IMR-90 (cell line): ENCODE data around the gene SF3A2. TPM values are rescaled to one million over a fixed set of nuclear protein-coding genes. Genes with fewer than 3 reads are reported as not detected.
A peak's percentile ranks its signal among the peaks of the same experiment; 100 is the strongest.

Experiments
- ATAC-seq: fragments of 200-7000 bp; cut with Tn5 transposase; 2 replicates; pipeline ENCODE4 v1.9.1; 2020; ENCODE audit warnings: low read depth, mild to moderate bottlenecking, moderate library complexity
- BruUV-seq: library from RNA; stranded (reverse); fragments of 400-500 nt; replicated peaks from 2 replicates; lab custom pipeline; 2021; lab: Mats Ljungman, UMichigan
- CTCF ChIA-PET: fragments of 300-600 bp; formaldehyde crosslinking; extraction: SDS; loops from one replicate; lab custom pipeline; 2021; ENCODE audit warnings: antibody characterized with exemption; lab: Yijun Ruan, JAX
- POLR2A ChIA-PET: fragments of 300-600 bp; sonication (Branson Sonifier 250); formaldehyde crosslinking; loops from one replicate; lab custom pipeline; 2022; ENCODE audit warnings: antibody characterized with exemption; ENCODE audit not compliant: unreplicated experiment; lab: Charles Lee
- DNase-seq: peaks from one replicate; pipeline ENCODE4 v3.0.0; 2013
- H2AFZ ChIP-seq: replicated peaks from 2 replicates; pipeline ENCODE3; 2013; ENCODE audit warnings: low read length, mild to moderate bottlenecking; ENCODE audit not compliant: poor library complexity
- H2AK5ac ChIP-seq: 2 replicates; pipeline ENCODE4 v1.6.1; 2013; ENCODE audit warnings: low read depth, low read length, inconsistent platforms
- H2AK9ac ChIP-seq: replicated peaks from 2 replicates; pipeline ENCODE3; 2013; ENCODE audit warnings: mild to moderate bottlenecking, low read depth, low read length, moderate library complexity; ENCODE audit not compliant: poor library complexity
- H2BK120ac ChIP-seq: 2 replicates; pipeline ENCODE4 v1.6.1; 2013; ENCODE audit warnings: low read depth, low read length, inconsistent platforms
- H2BK15ac ChIP-seq: 3 replicates; pipeline ENCODE4 v1.6.1; 2013; ENCODE audit warnings: low read depth, low read length, inconsistent platforms
- H2BK20ac ChIP-seq: 2 replicates; pipeline ENCODE4 v1.6.1; 2013; ENCODE audit warnings: low read depth, mild to moderate bottlenecking, inconsistent platforms, low read length, moderate library complexity
- H2BK5ac ChIP-seq: 2 replicates; pipeline ENCODE4 v1.6.1; 2013; ENCODE audit warnings: mild to moderate bottlenecking, low read depth, low read length, inconsistent platforms; ENCODE audit not compliant: poor library complexity, severe bottlenecking
- H3K14ac ChIP-seq: replicated peaks from 2 replicates; pipeline ENCODE4 v1.6.1; 2013; ENCODE audit warnings: low read depth, low read length, inconsistent platforms
- H3K18ac ChIP-seq: 2 replicates; pipeline ENCODE4 v1.6.1; 2013; ENCODE audit warnings: low read depth, low read length, control low read depth
- H3K23ac ChIP-seq: 2 replicates; pipeline ENCODE4 v1.6.1; 2013; ENCODE audit warnings: low read depth, low read length, inconsistent platforms
- H3K27ac ChIP-seq: 2 replicates; pipeline ENCODE4 v1.5.1; 2013; ENCODE audit warnings: mild to moderate bottlenecking, control low read depth, low read length; ENCODE audit not compliant: insufficient read depth
- H3K27me3 ChIP-seq: 2 replicates; pipeline ENCODE4 v1.6.1; 2013; ENCODE audit warnings: low read length; ENCODE audit not compliant: control insufficient read depth, insufficient read depth
- H3K36me3 ChIP-seq: 2 replicates; pipeline ENCODE4 v1.6.1; 2013; ENCODE audit warnings: low read length, mixed read lengths; ENCODE audit not compliant: control insufficient read depth, insufficient read depth
- H3K4ac ChIP-seq: 2 replicates; pipeline ENCODE4 v1.6.1; 2013; ENCODE audit warnings: low read depth, low read length, inconsistent platforms
- H3K4me1 ChIP-seq: 2 replicates; pipeline ENCODE4 v1.6.1; 2013; ENCODE audit warnings: low read length, mixed read lengths; ENCODE audit not compliant: control insufficient read depth, insufficient read depth
- H3K4me2 ChIP-seq: 2 replicates; pipeline ENCODE4 v1.6.1; 2013; ENCODE audit warnings: low read depth, mild to moderate bottlenecking, control low read depth, low read length, moderate library complexity
- H3K4me3 ChIP-seq: 2 replicates; pipeline ENCODE4 v1.5.1; 2013; ENCODE audit warnings: low read depth, mild to moderate bottlenecking, control low read depth, low read length, moderate library complexity; ENCODE audit not compliant: insufficient read depth
- H3K56ac ChIP-seq: 2 replicates; pipeline ENCODE4 v1.6.1; 2013; ENCODE audit warnings: low read length, inconsistent platforms; ENCODE audit not compliant: insufficient read depth; ENCODE audit errors: extremely low read depth
- H3K79me1 ChIP-seq, 2 experiments: 2 replicates each; pipeline ENCODE4 v1.6.1; 2013; ENCODE audit warnings: low read length in 2 of 2, inconsistent platforms in 1 of 2, low read depth in 1 of 2
- H3K9ac ChIP-seq: 2 replicates; pipeline ENCODE4 v1.6.1; 2013; ENCODE audit warnings: low read depth, low read length, control low read depth
- H3K9me1 ChIP-seq: 2 replicates; pipeline ENCODE4 v1.6.1; 2013; ENCODE audit warnings: low read length, inconsistent platforms; ENCODE audit not compliant: insufficient read depth
- H3K9me3 ChIP-seq: 2 replicates; pipeline ENCODE4 v1.6.1; 2013; ENCODE audit warnings: low read length; ENCODE audit not compliant: control insufficient read depth, insufficient read depth
- H4K20me1 ChIP-seq: 2 replicates; pipeline ENCODE4 v1.6.1; 2013; ENCODE audit warnings: low read length, inconsistent platforms; ENCODE audit not compliant: insufficient read depth
- H4K5ac ChIP-seq: 2 replicates; pipeline ENCODE4 v1.6.1; 2013; ENCODE audit warnings: mild to moderate bottlenecking, low read depth, low read length, control low read depth
- H4K8ac ChIP-seq, 2 experiments: 2 replicates each; pipeline ENCODE4 v1.6.1; 2013; ENCODE audit warnings: low read depth in 2 of 2, low read length in 2 of 2, control low read depth in 1 of 2, inconsistent platforms in 1 of 2
- H4K91ac ChIP-seq: 2 replicates; pipeline ENCODE4 v1.6.1; 2013; ENCODE audit warnings: low read depth, low read length, inconsistent platforms; ENCODE audit not compliant: insufficient read depth
- BHLHE40 ChIP-seq: fragments of 150-350 bp; IDR thresholded peaks from 2 replicates; pipeline ENCODE4 v1.6.1; 2016; ENCODE audit warnings: mild to moderate bottlenecking, low read depth, low read length
- NFE2L2 ChIP-seq: fragments of 150-350 bp; IDR thresholded peaks from 2 replicates; pipeline ENCODE4 v1.6.1; 2016; ENCODE audit warnings: low read depth, mild to moderate bottlenecking, low read length
- WGBS, 2 experiments: methylation state at CpG; one replicate each; pipeline versions ENCODE4 v1.1.5 to v1.1.7; 2013; ENCODE audit warnings: missing lambda C conversion rate in 2 of 2; ENCODE audit not compliant: insufficient read length in 1 of 2; ENCODE audit errors: extremely low coverage in 2 of 2; 5-methylcytosine and 5-hydroxymethylcytosine counted together
- dilution Hi-C: fragments of 300-500 bp; cut with HindIII; formaldehyde crosslinking; loops from one replicate; pipeline ENCODE4 v1.14.3; 2018; ENCODE audit warnings: low sequenced_read_pairs; ENCODE audit not compliant: unreplicated experiment
- in situ Hi-C: fragments of 300-500 bp; cut with MboI; formaldehyde crosslinking; loops from 3 replicates; pipeline ENCODE4 v1.14.3; 2019; ENCODE audit warnings: low sequenced_read_pairs, inconsistent platforms, mixed read lengths
- intact Hi-C: fragments of 100-400 bp; cut with micrococcal nuclease; formaldehyde crosslinking; loops from 2 replicates; pipeline ENCODE4 v1.10.0; 2022
- polyA plus RNA-seq, 3 experiments: library from polyadenylated mRNA; depleted of rRNA; stranded (reverse); fragments of >200 nt; gene quantifications; 2 replicates each; pipeline ENCODE4 v1.2.3, GENCODE V29; 2012; ENCODE audit warnings: low replicate concordance in 1 of 3
- total RNA-seq: library from RNA; depleted of rRNA; stranded (reverse); fragments of >200 nt; gene quantifications from 2 replicates; pipeline ENCODE4 v1.2.3, GENCODE V29; 2012
- TF ChIP-seq, protein P1 (sequence below): fragments of 150-350 bp; IDR thresholded peaks from 2 replicates; pipeline ENCODE4 v1.6.1; 2016; ENCODE audit warnings: low read depth, mild to moderate bottlenecking, low read length, moderate library complexity, borderline replicate concordance

Gene SF3A2
- total and polyA plus RNA-seq, 2 of the 4 experiments (the other 2 are of a cell fraction) = 4.8 to 34.5 TPM

DNA sequence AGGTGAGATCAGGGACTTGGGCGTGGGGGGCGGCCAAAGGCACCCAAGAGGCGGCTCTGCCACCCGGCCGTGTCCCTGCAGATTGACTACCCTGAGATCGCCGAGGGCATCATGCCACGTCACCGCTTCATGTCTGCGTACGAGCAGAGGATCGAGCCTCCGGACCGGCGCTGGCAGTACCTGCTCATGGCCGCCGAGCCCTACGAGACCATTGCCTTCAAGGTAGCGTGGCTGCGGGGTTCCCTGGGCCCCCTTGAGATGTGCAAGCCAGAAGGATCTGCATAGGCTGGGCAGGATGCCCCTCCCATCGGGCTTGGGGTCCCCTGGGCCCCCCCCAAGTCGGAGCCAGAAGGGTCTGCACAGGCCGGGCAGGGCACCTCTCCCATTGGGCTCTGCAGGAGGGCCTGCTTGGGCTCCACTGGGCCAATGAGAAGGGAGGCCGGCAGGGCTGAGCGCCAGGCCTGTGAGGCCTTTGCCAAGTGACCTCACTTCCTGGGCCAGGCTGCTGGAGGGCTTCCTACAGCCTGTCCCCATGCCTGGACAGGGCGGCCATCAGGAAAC is 10.3 kb downstream of the SF3A2 start:
- Histone ChIP-seq H3K36me3 (peaks cover 57% of the 10 kb centered on the region), H2AK9ac (no peak overlapping the region), H3K14ac (no peak overlapping the region), H3K9me1 (no peaks in the 10 kb centered on the region), H3K56ac (no peak overlapping the region), H3K4me2 (no peak overlapping the region), H3K4me1 (no peaks in the 10 kb centered on the region), H2AFZ (no peak overlapping the region), H3K79me1 (peaks cover 4 to 34% of the 10 kb centered on the region in 2 experiments; a peak in 2 of 4 replicates), H3K27me3 (peaks cover 14% of the 10 kb centered on the region), H2BK20ac (no peak overlapping the region), H2BK15ac (no peak overlapping the region), H4K5ac (no peak overlapping the region), H3K9me3 (no peaks in the 10 kb centered on the region), H3K9ac (no peak overlapping the region), H4K91ac (no peak overlapping the region), H4K8ac (no peak overlapping the region), H2BK5ac (no peak overlapping the region), H3K23ac (no peak overlapping the region), H3K27ac (no peak overlapping the region), H3K18ac (no peak overlapping the region), H3K4ac (no peak overlapping the region), H3K4me3 (no peak overlapping the region), H2BK120ac (no peak overlapping the region), H4K20me1 (peaks cover 70% of the 10 kb centered on the region), H2AK5ac (no peak overlapping the region)
- ATAC-seq (peak; percentile 63), DNase-seq (peak; percentile 35)
- in situ Hi-C loops (no loop called here), dilution Hi-C loops (no loop called here), intact Hi-C loops (no loop called here)
- BruUV-seq = no TSS peak
- WGBS, 2 experiments = 83% methylated on average over 23 of the region's 26 CpGs; no CpG with 5 or more reads in 1 of the 2 experiments
- ChIA-PET POLR2A (no interaction called here), CTCF (no interaction called here)
- TF ChIP-seq BHLHE40 (no peak), NFE2L2 (no peak)
- TF ChIP-seq, protein P1, sequence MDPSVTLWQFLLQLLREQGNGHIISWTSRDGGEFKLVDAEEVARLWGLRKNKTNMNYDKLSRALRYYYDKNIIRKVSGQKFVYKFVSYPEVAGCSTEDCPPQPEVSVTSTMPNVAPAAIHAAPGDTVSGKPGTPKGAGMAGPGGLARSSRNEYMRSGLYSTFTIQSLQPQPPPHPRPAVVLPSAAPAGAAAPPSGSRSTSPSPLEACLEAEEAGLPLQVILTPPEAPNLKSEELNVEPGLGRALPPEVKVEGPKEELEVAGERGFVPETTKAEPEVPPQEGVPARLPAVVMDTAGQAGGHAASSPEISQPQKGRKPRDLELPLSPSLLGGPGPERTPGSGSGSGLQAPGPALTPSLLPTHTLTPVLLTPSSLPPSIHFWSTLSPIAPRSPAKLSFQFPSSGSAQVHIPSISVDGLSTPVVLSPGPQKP = no peak
